Left ventricle myocardium inferior (tissue), 1 donor: Measurements from ENCODE around the gene ISOC1. TPM values are rescaled to one million over a fixed set of nuclear protein-coding genes. Genes with fewer than 3 reads are reported as not detected.

Source experiments
- DNase-seq: peaks from one replicate; pipeline ENCODE4 v3.0.0-alpha.2; 2020
- H3K27ac ChIP-seq: fragments of 200-600 bp; replicated peaks from 2 replicates; pipeline ENCODE4 v1.8.0; 2021
- H3K27me3 ChIP-seq: fragments of 200-600 bp; 2 replicates; pipeline ENCODE4 v1.8.0; 2021; ENCODE audit warnings: low read depth
- H3K36me3 ChIP-seq: fragments of 200-600 bp; 2 replicates; pipeline ENCODE4 v1.8.0; 2021
- H3K4me1 ChIP-seq: fragments of 200-600 bp; 2 replicates; pipeline ENCODE4 v1.8.0; 2021
- H3K4me3 ChIP-seq: fragments of 200-600 bp; 2 replicates; pipeline ENCODE4 v1.8.0; 2021; ENCODE audit warnings: mild to moderate bottlenecking, moderate library complexity
- H3K9me3 ChIP-seq: fragments of 200-600 bp; replicated peaks from 2 replicates; pipeline ENCODE4 v1.8.0; 2021
- intact Hi-C: fragments of 100-400 bp; cut with micrococcal nuclease; formaldehyde crosslinking; loops from one replicate; pipeline ENCODE4 v1.11.0; 2022
- total RNA-seq: library from RNA; stranded (reverse); fragmentation: NEBNext Ultra II Directional; extraction: Animal tissue kit (Norgen Biotek cat#: 25700); gene quantifications from one replicate; pipeline ENCODE4 v1.2.1, GENCODE V29; 2021
- TF ChIP-seq, protein P1 (sequence below): fragments of 200-600 bp; IDR thresholded peaks from 2 replicates; pipeline ENCODE4 v1.8.0; 2021; ENCODE audit warnings: antibody characterized with exemption, mild to moderate bottlenecking, borderline replicate concordance
- donor health status: DM: no; HTN: yes; CAD: no; lungs with severe emphysema.

Gene ISOC1
- total RNA-seq, 1 donor from 2014 or later = 112 TPM

GRCh38 chr5:129078247-129078646 is 16.3 kb upstream of the ISOC1 start:
- TF ChIP-seq, protein P1, sequence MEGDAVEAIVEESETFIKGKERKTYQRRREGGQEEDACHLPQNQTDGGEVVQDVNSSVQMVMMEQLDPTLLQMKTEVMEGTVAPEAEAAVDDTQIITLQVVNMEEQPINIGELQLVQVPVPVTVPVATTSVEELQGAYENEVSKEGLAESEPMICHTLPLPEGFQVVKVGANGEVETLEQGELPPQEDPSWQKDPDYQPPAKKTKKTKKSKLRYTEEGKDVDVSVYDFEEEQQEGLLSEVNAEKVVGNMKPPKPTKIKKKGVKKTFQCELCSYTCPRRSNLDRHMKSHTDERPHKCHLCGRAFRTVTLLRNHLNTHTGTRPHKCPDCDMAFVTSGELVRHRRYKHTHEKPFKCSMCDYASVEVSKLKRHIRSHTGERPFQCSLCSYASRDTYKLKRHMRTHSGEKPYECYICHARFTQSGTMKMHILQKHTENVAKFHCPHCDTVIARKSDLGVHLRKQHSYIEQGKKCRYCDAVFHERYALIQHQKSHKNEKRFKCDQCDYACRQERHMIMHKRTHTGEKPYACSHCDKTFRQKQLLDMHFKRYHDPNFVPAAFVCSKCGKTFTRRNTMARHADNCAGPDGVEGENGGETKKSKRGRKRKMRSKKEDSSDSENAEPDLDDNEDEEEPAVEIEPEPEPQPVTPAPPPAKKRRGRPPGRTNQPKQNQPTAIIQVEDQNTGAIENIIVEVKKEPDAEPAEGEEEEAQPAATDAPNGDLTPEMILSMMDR = no peak
- DNase-seq = no peak
- no peaks in the 10 kb centered on the region for H3K9me3 ChIP-seq
- no peaks in the 10 kb centered on the region for H3K4me1 ChIP-seq
- H3K27me3 ChIP-seq = no peaks in the 10 kb centered on the region
- H3K4me3 ChIP-seq = no peak overlapping the region
- H3K27ac ChIP-seq = no peak overlapping the region
- H3K36me3 ChIP-seq = no peaks in the 10 kb centered on the region
- intact Hi-C loops = no loop called here

- Histone ChIP-seq H3K4me1 (no peaks in the 10 kb centered on the region), H3K36me3 (no peaks in the 10 kb centered on the region), H3K27me3 (no peaks in the 10 kb centered on the region), H3K9me3 (no peaks in the 10 kb centered on the region), H3K27ac (no peak overlapping the region), H3K4me3 (no peak overlapping the region)
- no peak for DNase-seq
- intact Hi-C loops = no loop called here
- TF ChIP-seq, protein P1 = no peak
Measured at GRCh38 chr5:129078660-129079059, 15.9 kb upstream of the ISOC1 start.

DNA sequence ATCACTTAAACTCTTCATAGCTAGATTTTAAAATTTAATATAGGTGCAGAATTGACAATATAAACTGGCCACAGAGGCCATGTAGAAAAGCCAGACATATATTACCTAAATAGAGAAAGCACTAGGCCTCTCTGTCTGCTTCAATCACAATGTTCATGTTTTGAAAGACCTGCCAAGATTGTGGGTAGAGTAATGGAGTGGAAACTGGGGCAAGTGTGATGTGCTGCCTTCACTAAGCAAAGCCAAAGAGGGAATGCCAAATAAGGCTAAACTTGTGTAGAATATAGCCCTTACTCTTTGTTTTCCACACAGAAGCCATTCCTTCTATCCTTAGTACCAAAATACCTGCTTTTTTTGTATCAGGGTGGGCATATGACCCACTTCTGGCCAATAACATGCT is 15.1 kb upstream of the ISOC1 start:
- H3K36me3 ChIP-seq = no peaks in the 10 kb centered on the region
- H3K4me3 ChIP-seq = no peak overlapping the region
- H3K27ac ChIP-seq = no peak overlapping the region
- TF ChIP-seq, protein P1 = no peak
- H3K4me1 ChIP-seq = no peaks in the 10 kb centered on the region
- intact Hi-C loops = no loop called here
- DNase-seq = no peak
- no peaks in the 10 kb centered on the region for H3K9me3 ChIP-seq
- no peaks in the 10 kb centered on the region for H3K27me3 ChIP-seq

DNA sequence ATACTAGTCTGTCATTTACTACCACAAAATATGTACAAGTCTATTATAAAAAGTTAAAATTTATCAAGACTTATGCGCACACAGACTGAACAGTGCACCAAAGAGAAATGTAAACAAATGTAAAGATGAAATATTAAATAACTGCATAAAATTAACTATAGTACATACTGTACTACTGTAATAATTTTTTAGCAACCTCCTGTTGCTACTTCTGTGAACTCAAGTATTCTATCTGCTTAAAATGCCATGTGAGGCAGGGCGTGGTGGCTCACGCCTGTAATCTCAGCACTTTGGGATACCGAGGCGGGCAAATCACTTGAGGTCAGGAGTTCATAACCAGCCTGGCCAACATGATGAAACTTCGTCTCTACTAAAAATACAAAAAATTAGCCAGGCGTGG is 13.8 kb upstream of the ISOC1 start:
- Histone ChIP-seq H3K9me3 (no peaks in the 10 kb centered on the region), H3K27ac (no peak overlapping the region), H3K27me3 (no peaks in the 10 kb centered on the region), H3K4me1 (no peaks in the 10 kb centered on the region), H3K4me3 (no peak overlapping the region), H3K36me3 (no peaks in the 10 kb centered on the region)
- TF ChIP-seq, protein P1 = no peak
- DNase-seq = no peak
- intact Hi-C loops = no loop called here

- Histone ChIP-seq H3K4me3 (no peak overlapping the region), H3K9me3 (no peaks in the 10 kb centered on the region), H3K36me3 (no peaks in the 10 kb centered on the region), H3K27me3 (no peaks in the 10 kb centered on the region), H3K4me1 (no peaks in the 10 kb centered on the region), H3K27ac (no peak overlapping the region)
- DNase-seq = no peak
- TF ChIP-seq, protein P1 = no peak
- intact Hi-C loops = no loop called here
Measured at GRCh38 chr5:129082225-129083136, 12.1 kb upstream of the ISOC1 start.
